PC-3 (cell line): ENCODE measurements around the gene ADSS1. TPM values are rescaled to one million over a fixed set of nuclear protein-coding genes. Genes with fewer than 3 reads are reported as not detected.

Experiments used
- ATAC-seq: fragments of 200-7000 bp; cut with Tn5 transposase; 2 replicates; pipeline ENCODE4 v1.9.1; 2020; ENCODE audit warnings: mild to moderate bottlenecking, moderate library complexity
- BruUV-seq: library from RNA; stranded (reverse); fragments of 400-500 nt; replicated peaks from 2 replicates; lab custom pipeline; 2021; lab: Mats Ljungman, UMichigan
- CTCF ChIA-PET: fragments of 300-600 bp; sonication (Branson Sonifier 250); formaldehyde crosslinking; loops from one replicate; lab custom pipeline; 2022; ENCODE audit warnings: antibody characterized with exemption; lab: Charles Lee
- POLR2A ChIA-PET: fragments of 300-600 bp; sonication (Branson Sonifier 250); formaldehyde crosslinking; loops from one replicate; lab custom pipeline; 2022; ENCODE audit warnings: antibody characterized with exemption; ENCODE audit not compliant: unreplicated experiment; lab: Charles Lee
- DNase-seq: peaks from one replicate; pipeline ENCODE4 v3.0.0-alpha.2; 2015
- H2AFZ ChIP-seq: fragments of 300-600 bp; sonication (generic); 2 replicates; pipeline ENCODE4 v1.6.0; 2016; ENCODE audit warnings: antibody characterized with exemption, low read length
- H3F3A ChIP-seq: fragments of 300-600 bp; sonication (generic); one replicate; pipeline ENCODE4 v1.6.0; 2017; ENCODE audit warnings: antibody characterized with exemption, low read length, control low read depth, mild to moderate bottlenecking; ENCODE audit not compliant: unreplicated experiment
- H3K27ac ChIP-seq: fragments of 300-600 bp; sonication (generic); 2 replicates; pipeline ENCODE4 v1.5.1; 2016; ENCODE audit warnings: mild to moderate bottlenecking, low read length
- H3K27me3 ChIP-seq: fragments of 300-600 bp; sonication (generic); 2 replicates; pipeline ENCODE4 v1.6.1; 2016; ENCODE audit warnings: low read length, mixed read lengths
- H3K36me3 ChIP-seq: fragments of 300-600 bp; sonication (generic); 2 replicates; pipeline ENCODE4 v1.6.1; 2016; ENCODE audit warnings: low read depth, mixed run types, low read length, mixed read lengths
- H3K4me1 ChIP-seq: fragments of 300-600 bp; sonication (generic); 2 replicates; pipeline ENCODE4 v1.5.1; 2016; ENCODE audit warnings: low read length; ENCODE audit not compliant: insufficient read depth
- H3K4me2 ChIP-seq: fragments of 300-600 bp; sonication (generic); 2 replicates; pipeline ENCODE4 v1.6.0; 2016; ENCODE audit warnings: low read length
- H3K4me3 ChIP-seq: fragments of 300-600 bp; sonication (generic); 2 replicates; pipeline ENCODE4 v1.5.1; 2016; ENCODE audit warnings: mild to moderate bottlenecking, low read length, mixed read lengths
- H3K79me2 ChIP-seq: fragments of 300-600 bp; sonication (generic); 2 replicates; pipeline ENCODE4 v1.6.1; 2017; ENCODE audit warnings: low read length, mixed read lengths
- H3K9ac ChIP-seq: fragments of 300-600 bp; sonication (generic); 2 replicates; pipeline ENCODE4 v1.6.0; 2016; ENCODE audit warnings: mild to moderate bottlenecking, low read length
- H3K9me2 ChIP-seq: fragments of 300-600 bp; sonication (generic); replicated peaks from 2 replicates; pipeline ENCODE4 v1.6.1; 2016; ENCODE audit warnings: mixed run types, low read length, mixed read lengths
- H3K9me3 ChIP-seq: fragments of 300-600 bp; sonication (generic); 2 replicates; pipeline ENCODE4 v1.6.1; 2016; ENCODE audit warnings: low read length, mixed read lengths
- H4K20me1 ChIP-seq: fragments of 300-600 bp; sonication (generic); 2 replicates; pipeline ENCODE4 v1.6.1; 2016; ENCODE audit warnings: low read length, mixed read lengths
- CTCF ChIP-seq: fragments of 300-600 bp; sonication (generic); conservative IDR thresholded peaks from 2 replicates; pipeline ENCODE4 v1.5.1; 2017; ENCODE audit warnings: antibody characterized with exemption, low read depth, mild to moderate bottlenecking, low read length
- EZH2 ChIP-seq: fragments of 300-600 bp; sonication (generic); IDR thresholded peaks from one replicate; pipeline ENCODE4 v1.6.1; 2017; ENCODE audit warnings: antibody characterized with exemption, mild to moderate bottlenecking, low read length; ENCODE audit not compliant: unreplicated experiment
- EZH2phosphoT487 ChIP-seq: fragments of 300-600 bp; sonication (generic); IDR thresholded peaks from 2 replicates; pipeline ENCODE4 v1.6.1; 2018; ENCODE audit warnings: mild to moderate bottlenecking, antibody characterized with exemption, low read length, borderline replicate concordance
- intact Hi-C: fragments of 100-400 bp; cut with micrococcal nuclease; formaldehyde crosslinking; loops from 2 replicates; pipeline ENCODE4 v1.9.0; 2023
- total RNA-seq: library from RNA; depleted of rRNA; stranded (reverse); fragments of >200 nt; gene quantifications from 2 replicates; pipeline ENCODE4 v1.2.3, GENCODE V29; 2014

The ADSS1 gene
- total RNA-seq, 1 experiment from 2014 or later: 7.9 TPM

GRCh38 chr14:104766256-104766862, 42.3 kb downstream of the ADSS1 start:
- BruUV-seq: no TSS peak
- CTCF ChIA-PET: interaction anchor here (0.6 kb wide), 2 partner anchors 63 to 556 kb away, joined by 3 to 4 read pairs; no protein-coding TSS in a partner anchor
- Histone ChIP-seq H3K4me2 (no peak overlapping the region), H3K9me3 (no peaks in the 10 kb centered on the region), H3K4me3 (no peak overlapping the region), H3K4me1 (no peaks in the 10 kb centered on the region), H4K20me1 (0 out of 2 replicates have a peak, but pooled peaks cover 3% of the 10 kb centered on the region), H3K9me2 (no peaks in the 10 kb centered on the region), H3K36me3 (peaks cover 8% of the 10 kb centered on the region), H3K79me2 (no peaks in the 10 kb centered on the region), H3K27ac (no peak overlapping the region), H3K9ac (no peak overlapping the region), H3K27me3 (no peaks in the 10 kb centered on the region), H3F3A (no peaks in the 10 kb centered on the region), H2AFZ (no peak overlapping the region)
- TF ChIP-seq EZH2phosphoT487: no peak
- no peak for TF ChIP-seq EZH2
- TF ChIP-seq CTCF: no peak
- ATAC-seq (no peak), DNase-seq (no peak)
- intact Hi-C loops: no loop called here
- POLR2A ChIA-PET: no interaction called here

- Histone ChIP-seq H4K20me1 (0 out of 2 replicates have a peak, but pooled peaks cover 3% of the 10 kb centered on the region), H3K9me2 (no peaks in the 10 kb centered on the region), H3K36me3 (peaks cover 15% of the 10 kb centered on the region), H3K27me3 (no peaks in the 10 kb centered on the region), H3K4me1 (no peaks in the 10 kb centered on the region), H3K27ac (no peak overlapping the region), H3K4me2 (no peak overlapping the region), H3K9ac (no peak overlapping the region), H3K9me3 (no peaks in the 10 kb centered on the region), H3F3A (no peaks in the 10 kb centered on the region), H3K4me3 (no peak overlapping the region), H3K79me2 (no peaks in the 10 kb centered on the region), H2AFZ (no peak overlapping the region)
- ATAC-seq: no peak
- BruUV-seq: no TSS peak
- DNase-seq: no peak
- no peak for TF ChIP-seq CTCF
- no peak for TF ChIP-seq EZH2
- TF ChIP-seq EZH2phosphoT487: no peak
- CTCF ChIA-PET: interaction anchor here (0.6 kb wide), 1 partner anchor 64 kb away, joined by 3 read pairs; no protein-coding TSS in a partner anchor
- intact Hi-C loops: no loop called here
- POLR2A ChIA-PET: no interaction called here
Observed at GRCh38 chr14:104766863-104767633, 43.0 kb downstream of the ADSS1 start.

GRCh38 chr14:104767634-104767918, 43.5 kb downstream of the ADSS1 start:
- Histone ChIP-seq H3F3A (no peaks in the 10 kb centered on the region), H3K9me3 (no peaks in the 10 kb centered on the region), H3K27ac (no peak overlapping the region), H3K4me3 (no peak overlapping the region), H3K27me3 (no peaks in the 10 kb centered on the region), H4K20me1 (0 out of 2 replicates have a peak, but pooled peaks cover 3% of the 10 kb centered on the region), H3K36me3 (peaks cover 20% of the 10 kb centered on the region), H3K4me2 (no peak overlapping the region), H3K9me2 (no peaks in the 10 kb centered on the region), H3K9ac (no peak overlapping the region), H3K4me1 (no peaks in the 10 kb centered on the region), H3K79me2 (no peaks in the 10 kb centered on the region), H2AFZ (no peak overlapping the region)
- intact Hi-C loops: no loop called here
- no TSS peak for BruUV-seq
- DNase-seq (no peak), ATAC-seq (no peak)
- ChIA-PET CTCF (no interaction called here), POLR2A (no interaction called here)
- no peak for TF ChIP-seq EZH2
- no peak for TF ChIP-seq EZH2phosphoT487
- TF ChIP-seq CTCF: no peak
